Measurements from ENCODE around the gene NUP133.
"Not testable (repeated sequence)": the region's sequence is repeated elsewhere in the genome, so short reads cannot be mapped to it uniquely, and the experiment has no call there.

NUP133 gene

DNA sequence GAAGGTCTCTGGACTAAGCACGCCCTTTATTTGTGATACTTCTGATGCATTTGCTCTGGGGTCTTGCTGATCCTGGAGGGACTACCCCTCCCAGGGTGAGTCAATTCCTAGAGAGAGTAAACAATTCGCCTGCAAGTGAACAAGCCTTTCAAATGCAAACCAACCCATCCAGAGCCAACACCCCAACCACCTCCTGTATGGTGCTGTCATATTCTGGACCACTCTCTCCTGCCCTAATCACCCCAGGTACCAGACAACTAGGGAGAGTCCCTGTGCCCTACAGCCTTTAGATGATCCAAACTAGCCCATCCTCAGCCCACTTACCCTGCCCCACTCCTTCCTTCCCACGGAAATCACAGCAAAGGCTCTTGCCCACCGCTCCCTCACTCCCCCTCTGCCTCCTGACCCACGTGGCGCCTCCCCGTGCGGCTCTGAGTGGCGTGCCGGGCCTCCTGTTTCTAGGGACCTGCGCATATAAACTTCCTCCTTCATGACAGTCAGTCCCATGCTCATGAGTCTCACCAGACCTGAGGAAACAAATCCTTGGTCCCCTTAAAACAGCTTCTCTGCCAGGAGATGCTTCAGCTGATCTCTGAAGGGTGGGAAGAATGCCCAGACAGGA is 111.4 kb downstream of the NUP133 start:
- Histone ChIP-seq H3K4me1 (ENCODE audit: control insufficient read depth in 2 of 2, insufficient read depth in 2 of 2, low read length in 2 of 2) (no peaks in the 10 kb centered on the region), H3K9me3 (ENCODE audit: control insufficient read depth in 2 of 2, low read length in 2 of 2) (no peaks in the 10 kb centered on the region)

DNA sequence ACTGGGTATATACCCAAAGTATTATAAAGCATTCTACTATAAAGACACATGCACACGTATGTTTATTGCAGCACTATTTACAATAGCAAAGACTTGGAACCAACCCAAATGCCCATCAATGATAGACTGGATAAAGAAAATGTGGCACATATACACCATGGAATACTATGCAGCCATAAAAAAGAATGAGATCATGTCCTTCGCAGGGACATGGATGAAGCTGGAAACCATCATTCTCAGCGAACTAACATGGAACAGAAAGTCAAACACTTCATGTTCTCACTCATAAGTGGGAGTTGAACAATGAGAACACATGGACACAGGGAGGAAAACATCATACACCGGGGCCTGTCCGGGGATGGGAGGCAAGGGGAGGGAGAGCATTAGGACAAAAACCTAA is 113.6 kb downstream of the NUP133 start:
- H3K27ac ChIP-seq (ENCODE audit: low read depth in 2 of 2, low read length in 2 of 2); H3K27me3 ChIP-seq (ENCODE audit: control insufficient read depth in 2 of 2, insufficient read depth in 2 of 2, low read length in 2 of 2): not testable (repeated sequence)

More for the DNA sequence above, 111.4 kb downstream of the NUP133 start:
- no peak overlapping the region for H3K27ac ChIP-seq (ENCODE audit: low read depth in 2 of 2, low read length in 2 of 2)
- no peaks in the 10 kb centered on the region for H3K36me3 ChIP-seq (ENCODE audit: control insufficient read depth in 2 of 2, insufficient read depth in 2 of 2, low read length in 2 of 2)
- H3K27me3 ChIP-seq (ENCODE audit: control insufficient read depth in 2 of 2, insufficient read depth in 2 of 2, low read length in 2 of 2), result peaks cover 3 to 4% of the 10 kb centered on the region in 2 donors
- no peak overlapping the region for H3K4me3 ChIP-seq (ENCODE audit: low read length in 2 of 2)
- H3K9ac ChIP-seq (ENCODE audit: low read depth in 1 of 2, low read length in 2 of 2), result no peak overlapping the region

GRCh38 chr1:229392936-229393335 is 115.2 kb downstream of the NUP133 start:
- Histone ChIP-seq H3K9me3 (ENCODE audit: control insufficient read depth in 2 of 2, low read length in 2 of 2) (no peaks in the 10 kb centered on the region), H3K27ac (ENCODE audit: low read depth in 2 of 2, low read length in 2 of 2) (no peak overlapping the region), H3K4me1 (ENCODE audit: control insufficient read depth in 2 of 2, insufficient read depth in 2 of 2, low read length in 2 of 2) (no peaks in the 10 kb centered on the region), H3K27me3 (ENCODE audit: control insufficient read depth in 2 of 2, insufficient read depth in 2 of 2, low read length in 2 of 2) (peaks cover 0 to 3% of the 10 kb centered on the region in 2 donors), H3K9ac (ENCODE audit: low read depth in 1 of 2, low read length in 2 of 2) (no peak overlapping the region), H3K36me3 (ENCODE audit: control insufficient read depth in 2 of 2, insufficient read depth in 2 of 2, low read length in 2 of 2) (no peaks in the 10 kb centered on the region), H3K4me3 (ENCODE audit: low read length in 2 of 2) (no peak overlapping the region)

More for the DNA sequence above, 113.6 kb downstream of the NUP133 start:
- H3K9ac ChIP-seq (ENCODE audit: low read depth in 1 of 2, low read length in 2 of 2); H3K9me3 ChIP-seq (ENCODE audit: control insufficient read depth in 2 of 2, low read length in 2 of 2); H3K4me3 ChIP-seq (ENCODE audit: low read length in 2 of 2); H3K36me3 ChIP-seq (ENCODE audit: control insufficient read depth in 2 of 2, insufficient read depth in 2 of 2, low read length in 2 of 2); H3K4me1 ChIP-seq (ENCODE audit: control insufficient read depth in 2 of 2, insufficient read depth in 2 of 2, low read length in 2 of 2): not testable (repeated sequence)

Data from mucosa of rectum (tissue), 2 donors.